ENCODE measurements around the gene PDE3A.
A peak's percentile ranks its signal among the peaks of the same experiment; 100 is the strongest.

Gene PDE3A

DNA sequence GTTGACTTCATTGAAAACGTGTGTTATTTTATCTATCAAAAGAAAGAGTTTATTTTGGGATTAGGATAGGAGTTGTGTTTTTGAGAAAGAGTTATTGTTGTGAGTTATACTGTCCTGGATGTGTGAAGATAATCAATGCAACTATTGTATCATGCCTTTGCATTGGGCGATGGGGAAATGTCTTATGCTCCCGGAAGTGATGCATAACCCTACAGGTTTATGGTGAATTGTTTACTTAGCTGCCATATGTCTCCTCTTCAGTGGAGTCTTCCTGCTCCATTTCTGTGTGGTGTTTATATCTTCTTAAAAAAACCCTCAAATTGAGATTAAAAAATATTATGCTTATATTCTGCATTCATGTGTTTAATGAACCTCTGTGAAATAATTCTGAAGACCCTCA lies 6.5 kb downstream of the PDE3A start:
- no peak overlapping the region for H3K27ac ChIP-seq (ENCODE audit: low read depth, low read length)
- H3K9me2 ChIP-seq (replicated peaks; ENCODE audit: control insufficient read depth, low read length) = no peaks in the 10 kb centered on the region
- TF ChIP-seq EZH2phosphoT487 (IDR thresholded peaks at IDR 0.05; ENCODE audit: borderline replicate concordance, low read length) (no peak), CTCF (IDR thresholded peaks at IDR 0.05; ENCODE audit: low read depth, low read length, poor library complexity, severe bottlenecking) (no peak)
- H3K4me3 ChIP-seq (ENCODE audit: low read length) = no peak overlapping the region
- H4K20me1 ChIP-seq (ENCODE audit: control insufficient read depth, insufficient read depth, low read depth, low read length) = no peaks in the 10 kb centered on the region
- no peak overlapping the region for H3K4me2 ChIP-seq (ENCODE audit: low read length)
- H3F3A ChIP-seq (ENCODE audit: control insufficient read depth, insufficient read depth) = no peaks in the 10 kb centered on the region
- no peaks in the 10 kb centered on the region for H3K27me3 ChIP-seq (ENCODE audit: control insufficient read depth, low read length)
- H3K36me3 ChIP-seq (ENCODE audit: control insufficient read depth, low read length) = no peaks in the 10 kb centered on the region
- no peaks in the 10 kb centered on the region for H3K79me2 ChIP-seq (ENCODE audit: control insufficient read depth, low read length)
- no peaks in the 10 kb centered on the region for H3K4me1 ChIP-seq (ENCODE audit: control insufficient read depth, low read length)
- peaks cover 1% of the 10 kb centered on the region; the same call in 1 of the 2 replicates for H3K9me3 ChIP-seq (ENCODE audit: control insufficient read depth, insufficient read depth, low read length)

DNA sequence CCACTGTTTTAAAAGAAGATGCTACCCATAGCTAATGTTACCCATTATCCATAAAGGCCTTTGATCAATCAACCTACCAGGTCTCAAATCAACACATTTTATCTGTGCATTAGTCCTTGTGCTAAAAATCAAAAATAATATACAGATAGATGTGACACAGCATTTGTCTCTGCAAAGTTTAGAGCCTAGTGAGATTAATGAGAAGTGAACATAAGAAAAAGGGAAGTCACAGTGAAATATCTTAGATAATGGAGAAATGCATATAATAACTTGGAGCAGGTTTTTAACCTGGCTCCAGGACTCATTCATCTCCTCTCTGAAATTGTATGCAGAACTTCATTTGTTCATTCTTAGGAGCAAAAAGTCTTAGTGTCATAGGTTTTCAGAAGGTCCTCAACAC lies 7.2 kb downstream of the PDE3A start:
- Histone ChIP-seq H3K9me3 (ENCODE audit: control insufficient read depth, insufficient read depth, low read length) (no peaks in the 10 kb centered on the region), H4K20me1 (ENCODE audit: control insufficient read depth, insufficient read depth, low read depth, low read length) (no peaks in the 10 kb centered on the region), H3K79me2 (ENCODE audit: control insufficient read depth, low read length) (no peaks in the 10 kb centered on the region), H3K4me1 (ENCODE audit: control insufficient read depth, low read length) (no peaks in the 10 kb centered on the region), H3K4me3 (ENCODE audit: low read length) (no peak overlapping the region), H3K4me2 (ENCODE audit: low read length) (no peak overlapping the region), H3K27me3 (ENCODE audit: control insufficient read depth, low read length) (no peaks in the 10 kb centered on the region), H3K27ac (ENCODE audit: low read depth, low read length) (no peak overlapping the region), H3F3A (ENCODE audit: control insufficient read depth, insufficient read depth) (no peaks in the 10 kb centered on the region), H3K9me2 (replicated peaks; ENCODE audit: control insufficient read depth, low read length) (no peaks in the 10 kb centered on the region), H3K36me3 (ENCODE audit: control insufficient read depth, low read length) (no peaks in the 10 kb centered on the region)
- TF ChIP-seq CTCF (IDR thresholded peaks at IDR 0.05; ENCODE audit: low read depth, low read length, poor library complexity, severe bottlenecking) (no peak), EZH2phosphoT487 (IDR thresholded peaks at IDR 0.05; ENCODE audit: borderline replicate concordance, low read length) (no peak)

GRCh38 chr12:20376984-20377383 lies 8.6 kb downstream of the PDE3A start:
- Histone ChIP-seq H4K20me1 (ENCODE audit: control insufficient read depth, insufficient read depth, low read depth, low read length) (no peaks in the 10 kb centered on the region), H3K4me2 (ENCODE audit: low read length) (no peak overlapping the region), H3K36me3 (ENCODE audit: control insufficient read depth, low read length) (no peaks in the 10 kb centered on the region), H3K27me3 (ENCODE audit: control insufficient read depth, low read length) (no peaks in the 10 kb centered on the region), H3K4me1 (ENCODE audit: control insufficient read depth, low read length) (no peaks in the 10 kb centered on the region), H3K4me3 (ENCODE audit: low read length) (no peak overlapping the region), H3K79me2 (ENCODE audit: control insufficient read depth, low read length) (no peaks in the 10 kb centered on the region), H3K27ac (ENCODE audit: low read depth, low read length) (no peak overlapping the region), H3F3A (ENCODE audit: control insufficient read depth, insufficient read depth) (no peaks in the 10 kb centered on the region), H3K9me3 (ENCODE audit: control insufficient read depth, insufficient read depth, low read length) (no peaks in the 10 kb centered on the region), H3K9me2 (replicated peaks; ENCODE audit: control insufficient read depth, low read length) (no peaks in the 10 kb centered on the region)
- TF ChIP-seq CTCF (IDR thresholded peaks at IDR 0.05; ENCODE audit: low read depth, low read length, poor library complexity, severe bottlenecking) (peak; percentile 46), EZH2phosphoT487 (IDR thresholded peaks at IDR 0.05; ENCODE audit: borderline replicate concordance, low read length) (no peak)

GRCh38 chr12:20377750-20378149 lies 9.4 kb downstream of the PDE3A start:
- no peaks in the 10 kb centered on the region for H3F3A ChIP-seq (ENCODE audit: control insufficient read depth, insufficient read depth)
- H3K27ac ChIP-seq (ENCODE audit: low read depth, low read length) = no peak overlapping the region
- no peak overlapping the region for H3K4me2 ChIP-seq (ENCODE audit: low read length)
- H3K36me3 ChIP-seq (ENCODE audit: control insufficient read depth, low read length) = no peaks in the 10 kb centered on the region
- no peak overlapping the region for H3K4me3 ChIP-seq (ENCODE audit: low read length)
- H3K79me2 ChIP-seq (ENCODE audit: control insufficient read depth, low read length) = no peaks in the 10 kb centered on the region
- no peaks in the 10 kb centered on the region for H3K9me2 ChIP-seq (replicated peaks; ENCODE audit: control insufficient read depth, low read length)
- no peaks in the 10 kb centered on the region for H3K9me3 ChIP-seq (ENCODE audit: control insufficient read depth, insufficient read depth, low read length)
- H3K27me3 ChIP-seq (ENCODE audit: control insufficient read depth, low read length) = no peaks in the 10 kb centered on the region
- no peaks in the 10 kb centered on the region for H4K20me1 ChIP-seq (ENCODE audit: control insufficient read depth, insufficient read depth, low read depth, low read length)
- TF ChIP-seq EZH2phosphoT487 (IDR thresholded peaks at IDR 0.05; ENCODE audit: borderline replicate concordance, low read length) = no peak
- TF ChIP-seq CTCF (IDR thresholded peaks at IDR 0.05; ENCODE audit: low read depth, low read length, poor library complexity, severe bottlenecking) = no peak
- no peaks in the 10 kb centered on the region for H3K4me1 ChIP-seq (ENCODE audit: control insufficient read depth, low read length)

Measured in DOHH2 (cell line).